ENCODE measurements around the gene GSE1. TPM values are rescaled to one million over a fixed set of nuclear protein-coding genes. Genes with fewer than 3 reads are reported as not detected.

Gene GSE1
- total and polyA plus RNA-seq, 9 of the 15 experiments (the other 6 are each of a cell fraction or from before 2014, with no cell fraction given), result 12.2 to 244 (median 57.9) TPM

DNA sequence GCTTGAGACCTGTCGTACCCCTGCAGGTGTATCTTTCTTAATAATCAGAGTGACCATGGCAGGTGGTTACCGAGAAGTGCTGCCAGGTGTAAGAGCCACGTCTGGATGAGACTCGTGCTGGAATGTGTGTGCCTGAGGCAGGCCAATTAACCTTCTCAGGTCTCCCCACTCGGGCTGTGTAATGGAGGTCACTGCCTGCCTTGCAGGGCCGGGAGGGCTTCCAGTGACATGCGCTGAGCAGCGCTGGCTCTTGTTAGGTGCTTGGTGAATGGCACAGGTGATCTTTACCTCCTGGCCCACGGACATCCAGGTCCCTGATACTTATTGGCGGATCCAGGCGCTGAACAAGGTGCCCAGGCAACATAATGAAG is 4.6 kb upstream of the GSE1 start:
- peaks cover 68% of the 10 kb centered on the region for H4K20me1 ChIP-seq (replicated peaks; ENCODE audit: control insufficient read depth, insufficient read depth, low read length)
- POLR2A ChIA-PET, result interaction anchor here (1.2 to 1.7 kb wide), 2 partner anchors 41 to 193 kb away, joined by 3 to 7 read pairs; no protein-coding TSS in a partner anchor
- WGBS (ENCODE audit: insufficient coverage, low coverage, missing lambda C conversion rate), result 67% methylated on average over 11 of the region's 11 CpGs
- H3K4me3 ChIP-seq, result no peak overlapping the region
- CTCF ChIA-PET (ENCODE audit: low intra/inter-chr PET ratio), result interaction anchor here (1.2 kb wide), 1 partner anchor 42 kb away, joined by 4 read pairs; no protein-coding TSS in a partner anchor
- no peak for TF ChIP-seq ZNF507 (tag; conservative IDR thresholded peaks at IDR 0.05)
- TF ChIP-seq POLR2AphosphoS5 (IDR thresholded peaks at IDR 0.05; ENCODE audit: control insufficient read depth, insufficient read depth, low read depth, low read length), result 0 out of 2 replicates have a peak, but pooled peaks have one; percentile 2
- TF ChIP-seq, protein P1, sequence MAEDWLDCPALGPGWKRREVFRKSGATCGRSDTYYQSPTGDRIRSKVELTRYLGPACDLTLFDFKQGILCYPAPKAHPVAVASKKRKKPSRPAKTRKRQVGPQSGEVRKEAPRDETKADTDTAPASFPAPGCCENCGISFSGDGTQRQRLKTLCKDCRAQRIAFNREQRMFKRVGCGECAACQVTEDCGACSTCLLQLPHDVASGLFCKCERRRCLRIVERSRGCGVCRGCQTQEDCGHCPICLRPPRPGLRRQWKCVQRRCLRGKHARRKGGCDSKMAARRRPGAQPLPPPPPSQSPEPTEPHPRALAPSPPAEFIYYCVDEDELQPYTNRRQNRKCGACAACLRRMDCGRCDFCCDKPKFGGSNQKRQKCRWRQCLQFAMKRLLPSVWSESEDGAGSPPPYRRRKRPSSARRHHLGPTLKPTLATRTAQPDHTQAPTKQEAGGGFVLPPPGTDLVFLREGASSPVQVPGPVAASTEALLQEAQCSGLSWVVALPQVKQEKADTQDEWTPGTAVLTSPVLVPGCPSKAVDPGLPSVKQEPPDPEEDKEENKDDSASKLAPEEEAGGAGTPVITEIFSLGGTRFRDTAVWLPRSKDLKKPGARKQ (CRISPR knock-in tag; IDR thresholded peaks at IDR 0.05), result no peak
- TF ChIP-seq, protein P2, sequence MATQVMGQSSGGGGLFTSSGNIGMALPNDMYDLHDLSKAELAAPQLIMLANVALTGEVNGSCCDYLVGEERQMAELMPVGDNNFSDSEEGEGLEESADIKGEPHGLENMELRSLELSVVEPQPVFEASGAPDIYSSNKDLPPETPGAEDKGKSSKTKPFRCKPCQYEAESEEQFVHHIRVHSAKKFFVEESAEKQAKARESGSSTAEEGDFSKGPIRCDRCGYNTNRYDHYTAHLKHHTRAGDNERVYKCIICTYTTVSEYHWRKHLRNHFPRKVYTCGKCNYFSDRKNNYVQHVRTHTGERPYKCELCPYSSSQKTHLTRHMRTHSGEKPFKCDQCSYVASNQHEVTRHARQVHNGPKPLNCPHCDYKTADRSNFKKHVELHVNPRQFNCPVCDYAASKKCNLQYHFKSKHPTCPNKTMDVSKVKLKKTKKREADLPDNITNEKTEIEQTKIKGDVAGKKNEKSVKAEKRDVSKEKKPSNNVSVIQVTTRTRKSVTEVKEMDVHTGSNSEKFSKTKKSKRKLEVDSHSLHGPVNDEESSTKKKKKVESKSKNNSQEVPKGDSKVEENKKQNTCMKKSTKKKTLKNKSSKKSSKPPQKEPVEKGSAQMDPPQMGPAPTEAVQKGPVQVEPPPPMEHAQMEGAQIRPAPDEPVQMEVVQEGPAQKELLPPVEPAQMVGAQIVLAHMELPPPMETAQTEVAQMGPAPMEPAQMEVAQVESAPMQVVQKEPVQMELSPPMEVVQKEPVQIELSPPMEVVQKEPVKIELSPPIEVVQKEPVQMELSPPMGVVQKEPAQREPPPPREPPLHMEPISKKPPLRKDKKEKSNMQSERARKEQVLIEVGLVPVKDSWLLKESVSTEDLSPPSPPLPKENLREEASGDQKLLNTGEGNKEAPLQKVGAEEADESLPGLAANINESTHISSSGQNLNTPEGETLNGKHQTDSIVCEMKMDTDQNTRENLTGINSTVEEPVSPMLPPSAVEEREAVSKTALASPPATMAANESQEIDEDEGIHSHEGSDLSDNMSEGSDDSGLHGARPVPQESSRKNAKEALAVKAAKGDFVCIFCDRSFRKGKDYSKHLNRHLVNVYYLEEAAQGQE (IDR thresholded peaks at IDR 0.05; ENCODE audit: borderline replicate concordance), result 0 out of 2 replicates have a peak, but pooled peaks have one; percentile 29
- TF ChIP-seq, protein P2 (CRISPR knock-in tag; IDR thresholded peaks at IDR 0.05; ENCODE audit: low read depth), result no peak
- H3K9me3 ChIP-seq (replicated peaks; ENCODE audit: control insufficient read depth, insufficient read depth, low read depth, low read length), result peaks cover 2% of the 10 kb centered on the region; the same call in 1 of the 2 replicates
- in situ Hi-C loops (cut with MboI) (loop anchor here (5.0 kb wide), 1 partner anchor 166 kb away; no protein-coding TSS in a partner anchor), intact Hi-C loops (cut with micrococcal nuclease) (no loop called here)
- no peak for DNase-seq (ENCODE audit: extremely low read depth in 1 of 4, low spot score in 3 of 4)
- no peak overlapping the region for H2AFZ ChIP-seq (ENCODE audit: low read depth, low read length)
- no TSS peak for BruUV-seq (replicated peaks)
- peak overlapping the region; percentile 74; the same call in 2 of the 3 replicates for H3K27ac ChIP-seq (ENCODE audit: extremely low read depth, low read depth, low read length)
- ATAC-seq, result no peak
- peaks cover 51% of the 10 kb centered on the region for H3K36me3 ChIP-seq (ENCODE audit: control insufficient read depth, insufficient read depth, low read length)
- H3K9me1 ChIP-seq (ENCODE audit: control insufficient read depth, insufficient read depth, low read length), result peaks cover 11% of the 10 kb centered on the region
- peak overlapping the region in 1 of 2 experiments; percentile 84; a peak in 2 of 4 replicates for H3K9ac ChIP-seq (ENCODE audit: insufficient read depth in 1 of 2, low read depth in 2 of 2, low read length in 2 of 2)
- no peak for FAIRE-seq
- H3K79me2 ChIP-seq (ENCODE audit: control insufficient read depth, insufficient read depth, low read length), result peaks cover 95% of the 10 kb centered on the region
- no peak overlapping the region for H3K4me2 ChIP-seq (ENCODE audit: insufficient read depth, low read length)
- no peaks in the 10 kb centered on the region for H3K27me3 ChIP-seq (ENCODE audit: control insufficient read depth in 2 of 2, insufficient read depth in 2 of 2, low read length in 2 of 2)
- peaks cover 68 to 82% of the 10 kb centered on the region in 2 experiments for H3K4me1 ChIP-seq (replicated peaks in 1 of 2; ENCODE audit: control insufficient read depth in 2 of 2, insufficient read depth in 2 of 2, low read length in 2 of 2)
